ENCODE results near the gene GRM7.

The GRM7 gene

DNA sequence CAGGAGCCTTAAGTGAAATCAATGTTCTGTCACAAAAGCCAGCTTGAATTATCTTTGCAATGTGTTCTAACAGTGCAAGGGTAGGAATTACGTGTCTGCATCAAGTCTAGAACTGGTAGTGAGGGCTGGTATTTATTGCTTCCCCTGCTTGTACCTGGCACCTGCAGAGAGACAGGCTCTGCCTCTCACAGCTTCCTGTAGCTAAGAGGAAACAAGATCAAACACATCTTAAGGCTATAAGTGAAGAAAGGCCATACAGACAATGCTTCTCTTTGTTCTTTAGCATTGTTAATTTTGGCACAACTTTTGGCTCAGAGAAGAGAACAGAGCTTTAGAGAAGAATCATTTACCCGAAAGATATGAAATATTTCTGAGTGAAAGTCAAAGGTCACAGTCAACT lies 479.9 kb downstream of the GRM7 start:
- H3K4me3 ChIP-seq (ENCODE audit: low read length) = no peak overlapping the region
- DNase-seq (ENCODE audit: low read depth) = no peak
- TF ChIP-seq, protein P1, sequence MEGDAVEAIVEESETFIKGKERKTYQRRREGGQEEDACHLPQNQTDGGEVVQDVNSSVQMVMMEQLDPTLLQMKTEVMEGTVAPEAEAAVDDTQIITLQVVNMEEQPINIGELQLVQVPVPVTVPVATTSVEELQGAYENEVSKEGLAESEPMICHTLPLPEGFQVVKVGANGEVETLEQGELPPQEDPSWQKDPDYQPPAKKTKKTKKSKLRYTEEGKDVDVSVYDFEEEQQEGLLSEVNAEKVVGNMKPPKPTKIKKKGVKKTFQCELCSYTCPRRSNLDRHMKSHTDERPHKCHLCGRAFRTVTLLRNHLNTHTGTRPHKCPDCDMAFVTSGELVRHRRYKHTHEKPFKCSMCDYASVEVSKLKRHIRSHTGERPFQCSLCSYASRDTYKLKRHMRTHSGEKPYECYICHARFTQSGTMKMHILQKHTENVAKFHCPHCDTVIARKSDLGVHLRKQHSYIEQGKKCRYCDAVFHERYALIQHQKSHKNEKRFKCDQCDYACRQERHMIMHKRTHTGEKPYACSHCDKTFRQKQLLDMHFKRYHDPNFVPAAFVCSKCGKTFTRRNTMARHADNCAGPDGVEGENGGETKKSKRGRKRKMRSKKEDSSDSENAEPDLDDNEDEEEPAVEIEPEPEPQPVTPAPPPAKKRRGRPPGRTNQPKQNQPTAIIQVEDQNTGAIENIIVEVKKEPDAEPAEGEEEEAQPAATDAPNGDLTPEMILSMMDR (conservative IDR thresholded peaks at IDR 0.05; ENCODE audit: low read depth, low read length) = no peak

DNA sequence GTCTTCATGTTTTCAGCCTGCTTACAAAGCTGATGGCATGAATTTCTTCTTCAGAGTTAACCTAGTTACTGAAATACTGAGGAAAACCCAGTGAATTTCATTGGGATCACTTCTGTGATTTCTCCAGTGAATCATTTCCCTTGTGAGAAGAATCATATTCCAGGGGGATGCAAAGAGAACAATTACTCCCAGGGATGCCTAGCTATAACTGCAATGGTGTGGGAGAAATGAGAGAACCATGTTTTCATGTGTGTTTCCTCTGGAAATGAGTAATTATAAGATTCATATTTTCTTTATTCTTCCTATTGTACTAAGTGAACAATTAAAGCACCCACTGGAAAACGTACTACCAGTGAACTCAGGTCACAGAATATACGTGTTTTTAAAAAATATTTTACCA lies 485.4 kb downstream of the GRM7 start:
- no peak for DNase-seq (ENCODE audit: low read depth)
- H3K4me3 ChIP-seq (ENCODE audit: low read length) = no peak overlapping the region
- TF ChIP-seq, protein P1 (conservative IDR thresholded peaks at IDR 0.05; ENCODE audit: low read depth, low read length) = no peak

DNA sequence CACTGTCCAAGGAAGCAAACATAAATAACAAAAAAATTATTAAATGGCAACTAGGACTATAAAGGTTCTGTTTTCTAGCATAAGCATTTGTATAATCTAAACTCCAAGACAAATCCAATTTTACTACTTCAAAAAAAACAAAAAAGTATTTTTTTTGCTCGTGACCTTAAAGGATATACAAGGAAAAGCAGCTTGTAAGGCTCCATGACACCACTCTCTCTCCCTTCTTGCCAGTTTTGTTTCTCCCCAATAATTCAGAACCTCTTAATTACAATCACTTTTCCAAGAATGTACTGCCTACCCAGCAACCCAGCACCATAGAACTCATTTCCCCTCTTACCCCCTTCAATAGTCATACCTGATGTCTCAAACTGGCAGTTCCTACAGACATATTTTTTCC lies 496.2 kb downstream of the GRM7 start:
- TF ChIP-seq, protein P1 (conservative IDR thresholded peaks at IDR 0.05; ENCODE audit: low read depth, low read length) = no peak

DNA sequence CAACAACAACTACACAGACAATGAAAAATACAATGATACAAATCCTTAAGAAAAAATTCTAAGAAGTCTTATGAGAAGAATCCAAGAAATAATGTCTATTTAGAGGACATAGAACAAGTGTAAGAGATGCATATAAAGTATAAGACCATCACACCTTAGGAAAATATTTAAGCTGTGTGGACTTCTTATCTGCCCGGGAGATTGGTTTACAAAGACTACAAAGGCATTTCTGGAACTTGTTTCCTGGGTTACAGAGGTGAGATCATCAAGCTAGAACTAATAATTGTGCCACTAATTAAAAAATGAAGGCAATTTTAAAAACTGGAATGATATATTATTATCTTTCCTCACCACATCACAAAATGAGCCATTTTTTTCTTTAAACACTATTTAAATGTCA lies 507.1 kb downstream of the GRM7 start:
- TF ChIP-seq, protein P1 (conservative IDR thresholded peaks at IDR 0.05; ENCODE audit: low read depth, low read length) = no peak
- DNase-seq (ENCODE audit: low read depth) = no peak
- H3K4me3 ChIP-seq (ENCODE audit: low read length) = no peak overlapping the region

More for the DNA sequence above, 496.2 kb downstream of the GRM7 start:
- no peak for DNase-seq (ENCODE audit: low read depth)
- H3K4me3 ChIP-seq (ENCODE audit: low read length) = no peak overlapping the region

DNA sequence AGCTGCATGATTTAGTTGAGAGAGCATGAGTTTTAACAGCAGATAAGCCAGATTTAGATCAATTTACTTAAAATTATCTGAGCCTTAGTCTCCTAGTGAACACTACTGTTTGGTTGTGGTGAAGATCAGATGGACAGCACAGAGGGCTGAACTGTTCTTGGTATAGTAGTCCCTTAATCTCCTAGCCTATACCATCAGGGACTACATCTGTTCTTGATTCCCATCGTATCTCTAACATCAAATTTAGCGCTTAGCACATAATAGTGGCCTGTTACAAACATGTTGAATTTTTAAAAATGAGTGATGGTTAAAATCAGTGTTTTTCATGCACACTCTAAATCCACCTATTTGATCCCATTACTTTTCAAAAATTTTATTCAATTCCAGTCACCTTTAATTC lies 507.7 kb downstream of the GRM7 start:
- no peak for DNase-seq (ENCODE audit: low read depth)
- H3K4me3 ChIP-seq (ENCODE audit: low read length) = no peak overlapping the region
- TF ChIP-seq, protein P1 (conservative IDR thresholded peaks at IDR 0.05; ENCODE audit: low read depth, low read length) = no peak

DNA sequence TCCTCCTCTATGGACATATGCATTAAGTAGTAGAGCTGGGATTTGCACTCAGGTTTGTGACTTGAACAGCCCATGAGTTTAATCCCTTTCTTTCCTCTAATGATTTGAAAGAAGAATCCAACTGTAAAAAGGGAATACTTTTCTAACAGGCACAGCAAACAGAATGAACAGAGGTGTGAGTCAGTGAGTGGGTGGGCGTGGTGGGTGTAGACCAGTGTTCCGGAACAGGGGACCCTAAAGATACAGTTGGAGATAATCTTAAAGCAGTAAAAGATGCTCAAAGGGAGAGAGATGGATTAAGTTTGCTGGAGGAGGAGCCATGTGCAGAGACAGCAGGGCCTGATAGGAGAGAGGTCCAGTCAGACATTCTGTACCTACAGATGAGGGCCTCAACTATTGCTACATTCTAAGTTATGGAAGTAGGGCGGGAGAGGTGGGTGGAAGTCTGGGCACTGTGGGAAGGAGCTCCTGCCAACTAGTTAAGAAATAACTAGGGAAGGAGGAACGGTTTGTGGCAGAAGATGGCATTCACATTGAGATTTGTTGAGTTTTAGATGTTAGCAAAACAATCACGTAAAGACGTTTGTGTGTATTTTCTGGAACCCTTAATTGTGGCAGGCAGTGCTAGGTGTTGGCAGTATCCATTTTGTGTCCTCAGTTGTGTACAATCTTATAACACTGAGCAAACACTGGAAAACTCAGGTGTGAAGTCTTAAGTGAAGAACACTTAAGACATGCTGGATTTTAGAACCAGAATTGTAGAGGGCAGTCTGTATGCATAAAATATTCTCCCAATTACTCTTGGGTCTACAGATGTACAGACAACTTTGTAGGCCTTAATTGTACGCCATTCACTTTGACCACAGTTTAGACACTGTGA lies 511.0 kb downstream of the GRM7 start:
- no peak overlapping the region for H3K4me3 ChIP-seq (ENCODE audit: low read length)
- no peak for DNase-seq (ENCODE audit: low read depth)
- TF ChIP-seq, protein P1 (conservative IDR thresholded peaks at IDR 0.05; ENCODE audit: low read depth, low read length) = no peak

DNA sequence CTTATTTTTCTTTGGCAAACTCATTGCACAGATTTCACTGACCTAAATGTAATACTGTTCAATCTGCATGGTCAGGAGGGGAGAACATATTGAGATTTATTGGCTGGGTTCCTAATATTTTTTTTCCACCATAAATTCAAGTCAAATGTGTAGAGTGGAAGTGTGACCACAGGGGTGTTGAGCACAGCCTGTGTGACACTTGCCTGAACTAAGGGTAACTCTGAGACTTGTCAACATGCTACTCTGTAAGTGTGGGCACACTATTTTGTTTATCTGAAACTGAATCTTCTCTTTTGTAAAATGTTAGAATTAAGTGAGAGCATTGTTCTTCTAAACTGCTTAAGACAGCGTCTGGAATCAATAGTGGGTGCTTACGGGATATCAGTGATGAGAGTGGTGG lies 516.2 kb downstream of the GRM7 start:
- no peak overlapping the region for H3K4me3 ChIP-seq (ENCODE audit: low read length)
- DNase-seq (ENCODE audit: low read depth) = no peak
- TF ChIP-seq, protein P1 (conservative IDR thresholded peaks at IDR 0.05; ENCODE audit: low read depth, low read length) = no peak
